IPS-18c (cell line): Measurements from ENCODE around the gene TLK1.

Experiments
- H3K4me3 ChIP-seq: 2 replicates; pipeline ENCODE4 v1.7.0; 2013; ENCODE audit warnings: low read depth, mild to moderate bottlenecking, low read length, moderate library complexity; ENCODE audit not compliant: insufficient read depth
- H3K9me3 ChIP-seq: one replicate; pipeline ENCODE4 v1.6.1; 2013; ENCODE audit warnings: mild to moderate bottlenecking, low read length, moderate library complexity; ENCODE audit not compliant: control insufficient read depth, insufficient read depth

The TLK1 gene

DNA sequence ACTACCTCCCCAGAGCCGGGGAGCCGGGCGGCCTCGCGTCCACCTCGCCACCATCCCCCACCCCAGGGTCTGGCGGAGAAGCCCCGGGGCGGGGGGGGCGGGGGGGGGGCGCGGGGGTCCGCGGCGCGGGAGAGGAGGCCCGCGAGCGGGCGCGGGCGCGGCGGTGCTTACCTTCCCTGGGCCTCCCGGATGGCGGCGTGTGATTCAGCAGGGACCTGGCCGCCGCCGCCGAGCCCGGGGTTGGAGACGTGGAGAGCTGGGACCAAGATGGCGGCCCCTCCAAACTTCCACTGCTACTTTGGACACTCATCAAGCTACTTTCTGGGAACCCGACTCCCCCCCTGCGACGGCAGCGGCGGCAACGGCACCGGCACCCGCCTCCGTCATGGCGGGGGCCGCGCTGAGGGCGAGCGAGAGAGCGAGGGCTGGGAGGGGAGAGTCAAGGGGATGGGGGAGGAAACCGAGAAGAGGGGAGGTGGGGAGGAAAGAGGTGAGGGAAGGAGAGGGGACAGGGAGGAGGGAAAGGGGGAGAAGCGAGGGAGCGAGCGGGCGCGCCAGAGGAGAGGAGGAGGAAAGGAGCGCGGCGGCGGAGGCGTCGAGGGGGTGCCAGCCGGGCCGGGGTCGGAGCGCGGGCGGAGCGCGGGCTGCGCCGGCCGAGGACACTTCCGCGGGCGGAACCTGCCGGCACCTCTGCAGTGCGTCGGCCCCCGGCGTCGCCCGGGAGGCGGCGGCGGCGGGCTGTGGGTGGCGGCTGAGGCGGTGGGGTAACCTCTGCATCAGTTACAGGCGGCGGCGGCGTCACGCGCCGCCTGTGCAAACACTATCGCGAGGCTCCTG is at the start of gene TLK1:
Gene TLK1, minus strand, starts transcription at position 775 of the 837 bp plus-strand sequence. Its CDS starts 465 bp downstream, at position 310.
- peak within 1 kb of the TSS; percentile 96 for H3K4me3 ChIP-seq
- H3K9me3 ChIP-seq: no peaks in the 10 kb centered on the region

DNA sequence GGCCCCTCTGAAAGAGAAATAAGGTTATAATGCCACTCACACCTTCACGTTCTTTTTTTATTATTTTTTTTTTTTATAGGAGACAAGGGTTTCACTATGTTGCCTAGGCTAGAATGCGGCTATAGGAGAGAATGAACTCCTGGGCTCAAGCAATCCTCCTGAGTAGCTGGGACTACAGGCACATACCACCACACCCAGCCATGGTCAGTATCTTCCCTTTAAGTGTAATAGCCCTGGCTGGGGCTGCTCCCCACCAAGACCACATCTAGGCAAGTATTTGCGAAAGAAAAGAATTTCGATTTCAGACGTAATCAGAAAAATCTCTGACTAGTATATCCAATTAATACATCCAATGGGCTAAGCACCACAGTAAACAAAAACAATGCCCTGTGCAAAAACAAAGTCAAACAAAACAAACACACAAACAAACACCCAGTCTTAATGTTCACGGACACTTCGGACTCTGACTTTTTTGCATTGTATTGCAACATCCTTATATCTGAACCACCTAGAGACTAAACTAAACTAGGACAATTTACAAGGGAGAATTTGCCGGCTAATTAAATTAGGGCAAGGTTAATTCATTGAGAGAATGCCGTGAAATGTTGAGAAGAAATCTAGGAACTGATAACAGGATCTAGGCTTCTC is 49.6 kb upstream of the TLK1 start:
- Histone ChIP-seq H3K4me3 (no peak overlapping the region), H3K9me3 (no peaks in the 10 kb centered on the region)

GRCh38 chr2:171208657-171209056 is 48.0 kb upstream of the TLK1 start:
- Histone ChIP-seq H3K4me3 (no peak overlapping the region), H3K9me3 (no peaks in the 10 kb centered on the region)

DNA sequence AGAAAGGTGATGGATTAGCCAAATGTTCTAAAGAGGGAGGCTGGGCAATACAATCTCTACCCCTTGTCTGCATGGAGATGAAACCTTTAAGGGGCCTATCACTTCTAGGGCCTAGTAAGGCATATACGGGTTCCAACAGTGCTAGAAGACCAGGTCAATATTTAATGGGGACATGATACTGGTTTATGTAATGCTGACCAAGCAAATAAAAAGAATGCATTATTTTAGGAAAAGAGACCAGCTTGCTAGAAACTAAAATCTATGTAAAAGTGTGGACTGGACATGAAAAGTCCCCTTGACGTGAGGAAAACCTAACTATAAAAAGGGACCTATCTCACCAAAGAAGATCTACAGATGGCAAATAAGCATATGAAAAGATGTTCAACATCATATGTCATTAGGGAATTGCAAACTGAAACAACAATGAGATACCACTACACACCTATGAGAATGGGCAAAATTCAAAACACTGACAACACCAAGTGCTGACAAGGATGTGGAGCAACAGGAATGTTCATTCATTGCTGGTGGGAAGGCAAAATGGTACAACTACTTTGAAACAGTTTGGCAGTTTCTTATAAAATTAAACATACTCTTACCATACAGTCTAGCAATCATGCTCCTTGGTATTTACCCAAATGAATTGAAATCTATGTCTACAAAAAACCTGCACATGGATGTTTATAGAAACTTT is 45.9 kb upstream of the TLK1 start:
- H3K9me3 ChIP-seq: no peaks in the 10 kb centered on the region
- no peak overlapping the region for H3K4me3 ChIP-seq

- Histone ChIP-seq H3K9me3 (no peaks in the 10 kb centered on the region), H3K4me3 (no peak overlapping the region)
These were observed 44.9 kb upstream of the TLK1 start for GRCh38 chr2:171205551-171205950.

- H3K9me3 ChIP-seq: peaks cover 2% of the 10 kb centered on the region
- no peak overlapping the region for H3K4me3 ChIP-seq
These were observed 41.1 kb upstream of the TLK1 start for GRCh38 chr2:171201767-171202166.

DNA sequence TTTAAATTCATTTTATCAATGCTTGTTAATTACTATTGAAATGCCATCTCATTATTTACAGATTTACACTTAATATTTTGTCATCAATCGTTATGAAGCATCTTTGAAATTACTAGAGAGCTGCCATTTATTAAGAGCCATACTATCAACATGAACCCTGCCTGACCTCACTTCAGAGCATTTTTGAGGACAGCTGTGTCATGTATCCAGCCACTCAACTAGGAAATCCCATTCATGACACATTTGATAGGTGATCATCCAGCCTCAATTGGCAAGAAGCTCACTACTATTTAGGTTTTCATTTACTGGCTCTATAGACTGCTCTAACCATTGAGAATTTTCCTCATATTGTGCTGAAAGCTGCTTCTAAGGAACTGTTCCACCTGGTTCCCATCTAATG is 40.6 kb upstream of the TLK1 start:
- peaks cover 2% of the 10 kb centered on the region for H3K9me3 ChIP-seq

GRCh38 chr2:171200469-171200868 is 39.8 kb upstream of the TLK1 start:
- Histone ChIP-seq H3K9me3 (peaks cover 2% of the 10 kb centered on the region), H3K4me3 (no peak overlapping the region)

More for the DNA sequence above, 40.6 kb upstream of the TLK1 start:
- H3K4me3 ChIP-seq: no peak overlapping the region

DNA sequence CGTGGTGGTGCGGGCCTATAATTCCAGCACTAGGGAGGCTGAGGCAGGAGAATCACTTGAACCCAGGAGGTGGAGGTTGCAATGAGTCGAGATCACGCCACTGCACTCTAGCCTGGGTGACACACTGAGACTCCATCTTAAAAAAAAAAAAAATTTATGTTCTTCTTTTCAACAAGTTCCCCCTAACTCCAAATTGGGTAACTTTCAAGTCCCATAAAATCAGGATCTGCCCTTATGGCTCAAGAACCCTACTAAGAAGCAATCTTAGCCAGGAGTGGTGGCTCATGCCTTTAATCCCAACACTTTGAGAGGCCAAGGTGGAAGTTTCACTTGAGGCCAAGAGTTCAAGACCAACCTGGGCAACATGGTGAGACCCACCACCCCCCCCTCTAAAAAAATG is 30.3 kb upstream of the TLK1 start:
- no peak overlapping the region for H3K4me3 ChIP-seq

GRCh38 chr2:171187819-171188218 is 27.1 kb upstream of the TLK1 start:
- H3K9me3 ChIP-seq: peaks cover 2% of the 10 kb centered on the region
- no peak overlapping the region for H3K4me3 ChIP-seq

More for the DNA sequence above, 30.3 kb upstream of the TLK1 start:
- no peaks in the 10 kb centered on the region for H3K9me3 ChIP-seq

- no peak overlapping the region for H3K4me3 ChIP-seq
- peaks cover 2% of the 10 kb centered on the region for H3K9me3 ChIP-seq
These were observed 26.5 kb upstream of the TLK1 start for GRCh38 chr2:171187177-171187576.

GRCh38 chr2:171185941-171186340 is 25.2 kb upstream of the TLK1 start:
- H3K4me3 ChIP-seq: no peak overlapping the region
- H3K9me3 ChIP-seq: peaks cover 2% of the 10 kb centered on the region

DNA sequence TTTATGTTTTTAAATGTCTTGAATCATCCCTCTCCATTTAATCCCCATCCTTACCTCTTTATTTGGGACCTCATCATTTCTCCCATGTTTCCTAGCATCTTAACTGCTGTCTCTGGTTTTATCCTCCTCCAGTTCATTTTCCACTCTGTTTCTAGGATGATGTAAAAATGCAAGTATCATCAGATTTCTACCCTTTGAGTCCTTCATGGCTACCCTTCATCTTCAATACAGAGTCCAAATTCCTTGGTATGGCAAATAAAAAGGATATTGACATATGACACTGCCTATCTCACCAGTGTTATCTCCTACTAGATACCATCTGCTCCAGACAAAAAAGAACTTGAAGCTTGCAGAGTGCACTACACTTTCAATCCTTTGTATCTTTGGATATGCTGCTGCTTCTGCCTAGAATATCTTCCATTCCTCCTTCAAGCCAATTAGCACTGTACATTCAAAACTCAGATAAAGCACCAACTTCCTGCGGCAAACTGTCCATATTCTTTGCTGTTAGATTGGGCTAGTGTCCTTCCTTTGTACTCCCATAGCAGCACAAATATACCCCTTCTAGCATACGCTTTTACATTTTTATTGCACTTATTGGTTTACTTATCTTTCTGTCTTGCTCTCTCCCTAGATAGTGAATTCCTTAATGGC is 24.6 kb upstream of the TLK1 start:
- H3K9me3 ChIP-seq: peaks cover 2% of the 10 kb centered on the region

GRCh38 chr2:171181064-171182049 is 20.7 kb upstream of the TLK1 start:
- Histone ChIP-seq H3K4me3 (no peak overlapping the region), H3K9me3 (peaks cover 2% of the 10 kb centered on the region)

More for the DNA sequence above, 24.6 kb upstream of the TLK1 start:
- H3K4me3 ChIP-seq: no peak overlapping the region

- H3K9me3 ChIP-seq: peaks cover 2% of the 10 kb centered on the region
- H3K4me3 ChIP-seq: no peak overlapping the region
These were observed 19.7 kb upstream of the TLK1 start for GRCh38 chr2:171180229-171180930.

DNA sequence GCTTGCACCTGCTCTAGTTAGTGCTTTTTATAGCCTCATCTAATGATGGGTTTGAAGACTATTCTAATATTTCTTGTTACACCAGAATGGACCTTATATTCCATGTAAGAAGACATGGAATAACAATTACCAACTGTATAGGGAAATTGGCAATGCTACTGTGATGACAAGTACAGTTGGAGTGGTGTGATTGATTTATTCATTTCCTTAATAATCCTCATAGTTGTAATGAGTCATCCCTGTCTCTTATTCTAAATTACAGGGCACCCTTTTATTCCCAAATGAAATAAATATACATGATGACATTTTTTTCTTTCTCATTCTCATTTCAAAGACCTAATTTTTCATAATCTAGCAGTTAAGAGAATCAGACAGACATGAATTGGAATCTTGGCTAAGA is 18.3 kb upstream of the TLK1 start:
- no peak overlapping the region for H3K4me3 ChIP-seq
- peaks cover 2% of the 10 kb centered on the region for H3K9me3 ChIP-seq
